K562 (cell line): ENCODE measurements around the gene FASTK. TPM values are rescaled to one million over a fixed set of nuclear protein-coding genes. Genes with fewer than 3 reads are reported as not detected.

Experiments used
- DNMT1 ChIP-seq: fragments of 450-650 bp; IDR thresholded peaks from 2 replicates; pipeline ENCODE4 v1.6.1; 2016; ENCODE audit warnings: antibody characterized with exemption, mild to moderate bottlenecking
- E2F3 ChIP-seq: fragments of 250-450 bp; sonication (Bioruptor Pico); IDR thresholded peaks from 2 replicates; pipeline ENCODE4 v1.4.0; 2020; ENCODE audit warnings: mild to moderate bottlenecking
- EHMT2 ChIP-seq: fragments of 450-650 bp; IDR thresholded peaks from 2 replicates; pipeline ENCODE4 v1.6.1; 2018; ENCODE audit warnings: antibody characterized with exemption
- HCFC1 ChIP-seq: IDR thresholded peaks from 2 replicates; pipeline ENCODE4 v1.6.1; 2012; ENCODE audit warnings: low read depth, low read length, improper control_type of control experiment
- MTA3 ChIP-seq: fragments of 450-650 bp; formaldehyde crosslinking; IDR thresholded peaks from 2 replicates; pipeline ENCODE4 v1.6.1; 2017; ENCODE audit warnings: mild to moderate bottlenecking, borderline replicate concordance
- MYC ChIP-seq, 2 experiments: fragments of 250-450 bp in 1 of 2; sonication (Bioruptor Pico) in 1 of 2; IDR thresholded peaks; 2 replicates each; pipeline versions ENCODE4 v1.5.1 to v1.6.1; 2012 to 2021; ENCODE audit warnings: low read depth in 2 of 2, borderline replicate concordance in 1 of 2, improper control_type of control experiment in 1 of 2, low read length in 1 of 2, mild to moderate bottlenecking in 1 of 2, moderate library complexity in 1 of 2
- PML ChIP-seq: IDR thresholded peaks from 2 replicates; pipeline ENCODE4 v1.6.1; 2012; ENCODE audit warnings: low read length, inconsistent platforms
- POU5F1 ChIP-seq: fragments of 150-350 bp; IDR thresholded peaks from 2 replicates; pipeline ENCODE4 v1.6.1; 2014; ENCODE audit warnings: borderline replicate concordance, low read length, low read depth, mild to moderate bottlenecking; ENCODE audit not compliant: partially characterized antibody
- PTRF ChIP-seq: fragments of 450-650 bp; IDR thresholded peaks from 2 replicates; pipeline ENCODE4 v1.6.1; 2016; ENCODE audit warnings: mild to moderate bottlenecking, missing genetic modification characterization, missing compliant biosample characterization
- SMAD2 ChIP-seq: fragments of 150-350 bp; IDR thresholded peaks from 2 replicates; pipeline ENCODE4 v1.6.1; 2014; ENCODE audit warnings: low read depth, mild to moderate bottlenecking, low read length
- TEAD1 ChIP-seq, 2 experiments: fragments of 450-650 bp in 1 of 2; sonication (generic) in 1 of 2; formaldehyde crosslinking; IDR thresholded peaks; 2 replicates each; pipeline versions ENCODE4 v1.4.0 to v1.8.0; 2020 to 2022; ENCODE audit warnings: mild to moderate bottlenecking in 2 of 2, missing genetic modification reagents in 1 of 2
- ZKSCAN1 ChIP-seq: fragments of 150-350 bp; IDR thresholded peaks from 2 replicates; pipeline ENCODE4 v1.6.1; 2016; ENCODE audit warnings: low read depth, low read length
- ZNF75A ChIP-seq: fragments of 450-650 bp; formaldehyde crosslinking; IDR thresholded peaks from 2 replicates; pipeline ENCODE4 v1.4.0; 2020; ENCODE audit warnings: mild to moderate bottlenecking
- polyA plus RNA-seq, 8 experiments: library from polyadenylated mRNA; depleted of rRNA in 4 of 8; stranded (reverse) in 5 of 8; unstranded in 3 of 8; fragments of >200 nt; fragmentation: Nextera tagmentation in 2 of 8; fragmentation: Illumina TruSeq in 1 of 8; extraction: Ambion mirVana in 2 of 8; extraction: Trizol in 1 of 8; gene quantifications; 2 replicates each; pipeline versions ENCODE4 v1.2.1 to v1.2.3, GENCODE V29; 2011 to 2014; ENCODE audit warnings: inconsistent platforms in 1 of 8, missing spikeins in 1 of 8
- total RNA-seq, 7 experiments: library from RNA; depleted of rRNA in 6 of 7; stranded (reverse); fragments of >200 nt in 6 of 7; fragmentation: Illumina TruSeq in 2 of 7; extraction: Trizol in 2 of 7; gene quantifications; 2 replicates each; pipeline versions ENCODE4 v1.2.1 to v1.2.3, GENCODE V29; 2011 to 2021; ENCODE audit warnings: low replicate concordance in 1 of 7
- TF ChIP-seq, protein P1 (sequence below): IDR thresholded peaks from 2 replicates; pipeline ENCODE4 v1.6.1; 2014; ENCODE audit warnings: antibody characterized with exemption
- TF ChIP-seq, protein P2 (sequence below), 2 experiments: fragments of 450-650 bp; conservative IDR thresholded peaks; 2 replicates each; pipeline ENCODE4 v1.6.1; 2017; ENCODE audit warnings: mild to moderate bottlenecking in 2 of 2, moderate library complexity in 2 of 2
- TF ChIP-seq, protein P3 (sequence below), 2 experiments: fragments of 450-650 bp; IDR thresholded peaks; 2 replicates each; pipeline ENCODE4 v1.6.1; 2016; ENCODE audit warnings: mild to moderate bottlenecking in 2 of 2, borderline replicate concordance in 1 of 2, low read depth in 1 of 2, moderate library complexity in 1 of 2

The FASTK gene
- total and polyA plus RNA-seq, 9 of the 15 experiments (the other 6 are each of a cell fraction or from before 2014, with no cell fraction given) = 0.51 to 150 (median 48.2) TPM

DNA sequence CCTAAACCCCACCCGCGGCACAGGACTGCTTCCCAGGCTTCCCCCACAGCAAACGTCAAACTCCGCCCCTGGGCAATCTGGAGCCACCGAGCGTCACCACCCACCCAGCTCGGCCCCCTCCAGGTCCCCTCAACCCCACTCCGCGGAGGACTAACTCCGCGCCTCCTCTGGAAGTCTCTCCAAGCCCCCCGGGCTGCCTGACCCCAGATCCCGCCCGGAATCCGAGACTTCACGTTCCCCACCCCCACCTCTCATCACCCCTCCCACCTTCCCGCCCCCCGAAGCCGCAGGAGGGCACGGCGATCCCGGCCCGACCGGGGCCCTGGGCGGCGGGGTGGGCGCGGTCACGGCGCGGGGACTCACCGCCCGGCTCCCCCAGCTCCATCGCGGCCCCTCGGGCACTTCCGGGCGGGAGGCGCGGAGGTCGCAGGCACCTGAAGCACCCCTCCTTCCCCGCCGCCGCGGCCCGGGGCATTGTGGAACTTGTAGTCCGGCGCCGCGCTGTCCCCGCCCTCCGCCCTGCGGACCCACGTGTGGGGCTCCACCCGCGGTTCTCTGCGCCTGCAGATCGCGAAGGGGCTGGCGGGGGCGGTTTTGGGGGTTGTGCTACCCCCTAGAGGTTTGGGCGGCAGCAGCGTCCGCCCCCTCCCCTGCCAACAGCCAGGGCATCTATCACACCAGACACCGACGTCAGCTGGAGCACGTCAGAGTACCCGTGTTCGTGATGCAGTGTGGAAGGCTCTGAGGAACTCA, 2.6 kb upstream of the FASTK start, which contains the start of gene TMUB1 (continued):
- TF ChIP-seq, protein P1, sequence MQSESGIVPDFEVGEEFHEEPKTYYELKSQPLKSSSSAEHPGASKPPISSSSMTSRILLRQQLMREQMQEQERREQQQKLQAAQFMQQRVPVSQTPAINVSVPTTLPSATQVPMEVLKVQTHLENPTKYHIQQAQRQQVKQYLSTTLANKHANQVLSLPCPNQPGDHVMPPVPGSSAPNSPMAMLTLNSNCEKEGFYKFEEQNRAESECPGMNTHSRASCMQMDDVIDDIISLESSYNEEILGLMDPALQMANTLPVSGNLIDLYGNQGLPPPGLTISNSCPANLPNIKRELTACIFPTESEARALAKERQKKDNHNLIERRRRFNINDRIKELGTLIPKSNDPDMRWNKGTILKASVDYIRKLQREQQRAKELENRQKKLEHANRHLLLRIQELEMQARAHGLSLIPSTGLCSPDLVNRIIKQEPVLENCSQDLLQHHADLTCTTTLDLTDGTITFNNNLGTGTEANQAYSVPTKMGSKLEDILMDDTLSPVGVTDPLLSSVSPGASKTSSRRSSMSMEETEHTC = no peak
- peak in 1 of 2 experiments; percentile 32; a peak in 1 of 4 replicates for TF ChIP-seq TEAD1 (CRISPR knock-in tag; IDR thresholded peaks at IDR 0.05)
- no peak; the same call in 1 of the 2 replicates for TF ChIP-seq ZKSCAN1
- no peak for TF ChIP-seq EHMT2
- TF ChIP-seq, protein P2, sequence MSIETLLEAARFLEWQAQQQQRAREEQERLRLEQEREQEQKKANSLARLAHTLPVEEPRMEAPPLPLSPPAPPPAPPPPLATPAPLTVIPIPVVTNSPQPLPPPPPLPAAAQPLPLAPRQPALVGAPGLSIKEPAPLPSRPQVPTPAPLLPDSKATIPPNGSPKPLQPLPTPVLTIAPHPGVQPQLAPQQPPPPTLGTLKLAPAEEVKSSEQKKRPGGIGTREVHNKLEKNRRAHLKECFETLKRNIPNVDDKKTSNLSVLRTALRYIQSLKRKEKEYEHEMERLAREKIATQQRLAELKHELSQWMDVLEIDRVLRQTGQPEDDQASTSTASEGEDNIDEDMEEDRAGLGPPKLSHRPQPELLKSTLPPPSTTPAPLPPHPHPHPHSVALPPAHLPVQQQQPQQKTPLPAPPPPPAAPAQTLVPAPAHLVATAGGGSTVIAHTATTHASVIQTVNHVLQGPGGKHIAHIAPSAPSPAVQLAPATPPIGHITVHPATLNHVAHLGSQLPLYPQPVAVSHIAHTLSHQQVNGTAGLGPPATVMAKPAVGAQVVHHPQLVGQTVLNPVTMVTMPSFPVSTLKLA (conservative IDR thresholded peaks at IDR 0.05) = no peak
- TF ChIP-seq PTRF (tag) = no peak
- TF ChIP-seq MYC (IDR thresholded peaks at IDR 0.05; ENCODE audit: low read depth, low read length) = peak; percentile 77; the same call in 1 of the 2 replicates
- peak; percentile 75; the same call in 1 of the 2 replicates for TF ChIP-seq MYC (CRISPR knock-in tag; IDR thresholded peaks at IDR 0.05; ENCODE audit: borderline replicate concordance, low read depth)
- TF ChIP-seq E2F3 (CRISPR knock-in tag) = peak; percentile 71; the same call in 1 of the 2 replicates
- no peak for TF ChIP-seq DNMT1
- TF ChIP-seq ZNF75A = no peak
- no peak for TF ChIP-seq SMAD2
- TF ChIP-seq PML = peak; percentile 16; the same call in 1 of the 2 replicates
- TF ChIP-seq MTA3 = peak; percentile 85; the same call in 1 of the 2 replicates
- TF ChIP-seq POU5F1 = no peak
- TF ChIP-seq, protein P3, sequence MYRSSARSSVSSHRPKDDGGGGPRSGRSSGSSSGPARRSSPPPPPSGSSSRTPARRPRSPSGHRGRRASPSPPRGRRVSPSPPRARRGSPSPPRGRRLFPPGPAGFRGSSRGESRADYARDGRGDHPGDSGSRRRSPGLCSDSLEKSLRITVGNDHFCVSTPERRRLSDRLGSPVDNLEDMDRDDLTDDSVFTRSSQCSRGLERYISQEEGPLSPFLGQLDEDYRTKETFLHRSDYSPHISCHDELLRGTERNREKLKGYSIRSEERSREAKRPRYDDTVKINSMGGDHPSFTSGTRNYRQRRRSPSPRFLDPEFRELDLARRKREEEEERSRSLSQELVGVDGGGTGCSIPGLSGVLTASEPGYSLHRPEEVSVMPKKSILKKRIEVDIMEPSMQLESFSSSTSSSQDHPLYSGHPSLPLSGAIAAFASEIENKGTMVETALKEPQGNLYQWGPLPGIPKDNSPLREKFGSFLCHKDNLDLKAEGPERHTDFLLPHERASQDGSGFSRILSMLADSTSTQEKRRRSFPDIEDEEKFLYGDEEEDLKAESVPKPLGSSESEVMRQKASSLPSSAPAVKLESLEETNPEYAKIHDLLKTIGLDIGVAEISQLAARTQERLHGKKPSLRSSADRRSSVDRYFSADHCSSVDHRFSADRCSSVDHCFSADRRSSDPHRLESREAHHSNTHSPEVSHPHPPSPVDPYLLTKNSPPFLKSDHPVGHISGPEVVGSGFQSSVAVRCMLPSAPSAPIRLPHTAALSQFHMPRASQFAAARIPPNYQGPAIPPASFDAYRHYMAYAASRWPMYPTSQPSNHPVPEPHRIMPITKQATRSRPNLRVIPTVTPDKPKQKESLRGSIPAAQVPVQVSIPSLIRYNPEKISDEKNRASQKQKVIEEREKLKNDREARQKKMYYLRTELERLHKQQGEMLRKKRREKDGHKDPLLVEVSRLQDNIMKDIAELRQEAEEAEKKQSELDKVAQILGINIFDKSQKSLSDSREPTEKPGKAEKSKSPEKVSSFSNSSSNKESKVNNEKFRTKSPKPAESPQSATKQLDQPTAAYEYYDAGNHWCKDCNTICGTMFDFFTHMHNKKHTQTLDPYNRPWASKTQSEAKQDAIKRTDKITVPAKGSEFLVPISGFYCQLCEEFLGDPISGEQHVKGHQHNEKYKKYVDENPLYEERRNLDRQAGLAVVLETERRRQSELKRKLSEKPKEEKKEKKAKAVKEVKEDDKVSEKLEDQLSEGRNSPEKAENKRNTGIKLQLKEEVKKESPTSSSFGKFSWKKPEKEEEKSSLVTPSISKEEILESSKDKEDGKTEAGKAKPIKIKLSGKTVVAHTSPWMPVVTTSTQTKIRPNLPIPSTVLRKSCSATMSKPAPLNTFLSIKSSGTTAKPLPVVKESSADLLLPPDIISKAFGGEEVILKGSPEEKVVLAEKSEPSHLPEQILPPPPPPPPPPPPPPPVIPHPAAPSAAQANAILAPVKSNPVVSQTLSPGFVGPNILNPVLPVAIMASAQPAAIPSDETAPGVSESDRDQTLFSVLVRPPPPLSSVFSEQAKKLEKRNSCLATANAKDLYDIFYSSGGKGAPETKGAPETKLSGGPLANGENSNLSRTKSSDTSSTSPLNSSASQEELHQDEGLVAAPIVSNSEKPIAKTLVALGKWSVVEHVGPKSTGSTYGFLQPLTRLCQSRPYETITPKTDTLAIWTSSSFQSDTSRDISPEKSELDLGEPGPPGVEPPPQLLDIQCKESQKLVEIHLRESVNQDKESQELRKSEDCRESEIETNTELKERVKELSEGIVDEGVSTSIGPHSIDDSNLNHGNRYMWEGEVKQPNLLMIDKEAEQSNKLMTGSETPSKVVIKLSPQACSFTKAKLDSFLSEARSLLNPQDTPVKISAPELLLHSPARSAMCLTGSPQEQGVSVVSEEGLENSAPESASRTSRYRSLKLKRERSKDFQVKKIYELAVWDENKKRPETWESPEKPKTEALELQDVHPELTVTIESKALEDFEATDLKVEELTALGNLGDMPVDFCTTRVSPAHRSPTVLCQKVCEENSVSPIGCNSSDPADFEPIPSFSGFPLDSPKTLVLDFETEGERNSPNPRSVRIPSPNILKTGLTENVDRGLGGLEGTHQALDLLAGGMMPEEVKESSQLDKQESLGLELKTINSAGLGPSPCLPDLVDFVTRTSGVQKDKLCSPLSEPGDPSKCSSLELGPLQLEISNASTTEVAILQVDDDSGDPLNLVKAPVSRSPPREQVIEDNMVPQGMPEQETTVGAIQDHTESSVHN (IDR thresholded peaks at IDR 0.05; ENCODE audit: borderline replicate concordance in 1 of 2, low read depth in 1 of 2) = no peak
- TF ChIP-seq HCFC1 = peak; percentile 93
